Breast epithelium (tissue), 4 donors: Measurements from ENCODE around the gene CHCHD6. TPM values are rescaled to one million over a fixed set of nuclear protein-coding genes. Genes with fewer than 3 reads are reported as not detected.
A peak's percentile ranks its signal among the peaks of the same experiment; 100 is the strongest.

Experiments used
- DNase-seq, 2 donors: peaks; one replicate each; pipeline ENCODE4 v3.0.0-alpha.2; 2019; ENCODE audit warnings: low spot score in 2 of 2
- H3K27ac ChIP-seq, 2 donors: fragments of 200-600 bp; sonication (generic) in 1 of 2; one replicate each; pipeline ENCODE4 v1.5.1; 2016 to 2019; ENCODE audit warnings: mild to moderate bottlenecking in 1 of 2
- H3K27me3 ChIP-seq, 2 donors: fragments of 200-600 bp; sonication (generic) in 1 of 2; one replicate each; pipeline versions ENCODE4 v1.5.1 to v1.6.0; 2017 to 2019; ENCODE audit warnings: control low read depth in 1 of 2, mild to moderate bottlenecking in 1 of 2
- H3K36me3 ChIP-seq: fragments of 200-600 bp; one replicate; pipeline ENCODE4 v1.5.1; 2019
- H3K4me1 ChIP-seq, 2 donors: fragments of 200-600 bp; sonication (generic); one replicate each; pipeline ENCODE4 v1.5.1; 2016 to 2019; ENCODE audit warnings: control low read depth in 1 of 2
- H3K4me3 ChIP-seq, 3 donors: fragments of 200-600 bp; sonication (generic); 1 replicate in 2 of 3; 2 replicates in 1 of 3; pipeline ENCODE4 v1.5.1; 2016 to 2019; ENCODE audit warnings: mild to moderate bottlenecking in 3 of 3, moderate library complexity in 2 of 3
- H3K9me3 ChIP-seq, 2 donors: fragments of 200-600 bp; sonication (generic) in 1 of 2; one replicate each; pipeline ENCODE4 v1.5.1; 2016 to 2019; ENCODE audit warnings: control low read depth in 1 of 2
- POLR2A ChIP-seq: fragments of 450-650 bp; IDR thresholded peaks from one replicate; pipeline ENCODE4 v1.6.1; 2016; ENCODE audit warnings: antibody characterized with exemption, mild to moderate bottlenecking, moderate library complexity
- POLR2AphosphoS5 ChIP-seq, 3 donors: sonication (generic); formaldehyde crosslinking; IDR thresholded peaks; one replicate each; pipeline ENCODE4 v1.6.1; 2017; ENCODE audit warnings: antibody characterized with exemption in 3 of 3
- intact Hi-C: fragments of 100-400 bp; cut with DNase I; formaldehyde crosslinking; loops from one replicate; pipeline ENCODE4 v1.15.1; 2023; ENCODE audit warnings: low total_unique reads
- total RNA-seq, 3 donors: library from RNA; depleted of rRNA; stranded (reverse); fragments of >200 nt; gene quantifications; one replicate each; pipeline ENCODE4 v1.1.0, GENCODE V29; 2016
- TF ChIP-seq, protein P1 (sequence below), 3 donors: fragments of 450-650 bp; IDR thresholded peaks; one replicate each; pipeline ENCODE4 v1.5.1; 2016 to 2017; ENCODE audit warnings: antibody characterized with exemption in 3 of 3, mild to moderate bottlenecking in 3 of 3, moderate library complexity in 3 of 3

CHCHD6 gene
- total RNA-seq, 3 donors from 2014 or later: 12.2 to 21.2 (median 19.3) TPM

DNA sequence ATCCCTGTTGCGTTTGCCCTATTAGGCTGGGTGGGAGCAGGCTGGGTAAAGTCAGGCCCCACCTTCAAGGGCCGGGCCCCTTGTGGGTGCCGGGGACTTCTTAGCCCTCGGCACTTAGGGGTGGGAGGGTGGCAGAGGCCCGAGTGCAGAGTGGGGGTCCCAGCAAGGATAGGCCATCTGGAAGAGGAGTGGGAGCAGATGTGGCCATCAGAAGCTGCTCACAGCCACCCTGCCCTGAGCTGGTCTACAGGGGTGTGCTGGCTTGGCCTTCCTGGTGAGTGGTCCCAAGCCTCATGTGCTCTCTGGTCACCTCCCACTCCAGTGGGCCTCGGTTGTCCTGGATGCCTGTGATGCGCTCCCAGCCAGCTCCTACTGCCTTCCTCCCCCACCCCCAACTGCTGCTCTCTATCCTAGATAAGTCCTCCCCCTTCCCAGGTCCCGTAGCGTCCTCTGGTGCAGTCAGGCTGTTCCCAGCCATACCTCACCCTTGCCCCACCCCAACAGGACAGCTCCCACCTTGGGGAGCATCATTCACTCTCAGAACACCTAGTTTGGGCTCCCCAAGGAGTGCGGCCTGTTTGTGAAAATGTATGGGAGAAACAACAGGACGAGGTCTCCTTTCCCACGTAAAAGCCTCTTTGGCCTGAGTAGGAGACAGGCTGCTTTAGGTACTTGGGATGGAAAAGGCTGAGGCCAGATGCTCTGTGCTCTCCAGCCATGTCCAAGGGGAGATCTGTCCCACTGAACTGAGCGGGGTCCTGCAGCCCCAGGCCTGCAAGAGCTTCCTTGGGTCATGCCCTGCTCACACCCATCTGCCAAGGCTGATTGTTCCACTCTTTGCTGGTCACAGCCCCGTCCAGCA lies 254.0 kb downstream of the CHCHD6 start:
- peak in 1 of 2 donors; percentile 25 for DNase-seq
- Histone ChIP-seq H3K27me3 (no peaks in the 10 kb centered on the region), H3K4me1 (peaks cover 8 to 10% of the 10 kb centered on the region in 2 donors), H3K27ac (peak overlapping the region; percentile 7 to 33), H3K9me3 (no peaks in the 10 kb centered on the region), H3K36me3 (no peaks in the 10 kb centered on the region), H3K4me3 (no peak overlapping the region)
- intact Hi-C loops: no loop called here
- no peak for TF ChIP-seq POLR2A
- TF ChIP-seq POLR2AphosphoS5 (IDR thresholded peaks at IDR 0.05): no peak
- TF ChIP-seq, protein P1, sequence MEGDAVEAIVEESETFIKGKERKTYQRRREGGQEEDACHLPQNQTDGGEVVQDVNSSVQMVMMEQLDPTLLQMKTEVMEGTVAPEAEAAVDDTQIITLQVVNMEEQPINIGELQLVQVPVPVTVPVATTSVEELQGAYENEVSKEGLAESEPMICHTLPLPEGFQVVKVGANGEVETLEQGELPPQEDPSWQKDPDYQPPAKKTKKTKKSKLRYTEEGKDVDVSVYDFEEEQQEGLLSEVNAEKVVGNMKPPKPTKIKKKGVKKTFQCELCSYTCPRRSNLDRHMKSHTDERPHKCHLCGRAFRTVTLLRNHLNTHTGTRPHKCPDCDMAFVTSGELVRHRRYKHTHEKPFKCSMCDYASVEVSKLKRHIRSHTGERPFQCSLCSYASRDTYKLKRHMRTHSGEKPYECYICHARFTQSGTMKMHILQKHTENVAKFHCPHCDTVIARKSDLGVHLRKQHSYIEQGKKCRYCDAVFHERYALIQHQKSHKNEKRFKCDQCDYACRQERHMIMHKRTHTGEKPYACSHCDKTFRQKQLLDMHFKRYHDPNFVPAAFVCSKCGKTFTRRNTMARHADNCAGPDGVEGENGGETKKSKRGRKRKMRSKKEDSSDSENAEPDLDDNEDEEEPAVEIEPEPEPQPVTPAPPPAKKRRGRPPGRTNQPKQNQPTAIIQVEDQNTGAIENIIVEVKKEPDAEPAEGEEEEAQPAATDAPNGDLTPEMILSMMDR (IDR thresholded peaks at IDR 0.05): no peak

DNA sequence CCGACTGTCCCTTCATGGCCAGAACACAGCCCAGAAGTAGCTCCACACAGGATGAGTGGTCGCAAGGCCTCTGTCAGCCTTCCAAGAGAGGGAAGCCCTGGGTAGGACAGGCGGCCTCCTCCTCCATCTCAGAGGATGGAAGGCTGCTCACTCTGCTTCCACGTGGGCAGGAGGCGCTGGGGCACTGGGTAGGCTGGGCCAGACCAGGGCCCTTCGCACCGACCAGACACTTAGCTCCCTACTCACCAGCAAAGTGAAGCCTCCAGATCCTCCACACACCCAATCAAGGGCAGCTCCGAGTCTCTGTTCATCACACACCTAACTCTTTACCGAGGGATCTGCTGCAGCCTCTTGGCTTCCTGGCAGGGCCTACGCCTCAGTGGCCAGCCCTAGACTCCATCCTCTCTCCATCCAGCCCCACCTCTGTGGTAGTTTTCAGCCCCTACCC lies 254.6 kb downstream of the CHCHD6 start:
- intact Hi-C loops: no loop called here
- TF ChIP-seq, protein P1 (IDR thresholded peaks at IDR 0.05): no peak
- no peak for TF ChIP-seq POLR2AphosphoS5 (IDR thresholded peaks at IDR 0.05)
- no peak for TF ChIP-seq POLR2A
- peak in 1 of 2 donors; percentile 17 for DNase-seq

DNA sequence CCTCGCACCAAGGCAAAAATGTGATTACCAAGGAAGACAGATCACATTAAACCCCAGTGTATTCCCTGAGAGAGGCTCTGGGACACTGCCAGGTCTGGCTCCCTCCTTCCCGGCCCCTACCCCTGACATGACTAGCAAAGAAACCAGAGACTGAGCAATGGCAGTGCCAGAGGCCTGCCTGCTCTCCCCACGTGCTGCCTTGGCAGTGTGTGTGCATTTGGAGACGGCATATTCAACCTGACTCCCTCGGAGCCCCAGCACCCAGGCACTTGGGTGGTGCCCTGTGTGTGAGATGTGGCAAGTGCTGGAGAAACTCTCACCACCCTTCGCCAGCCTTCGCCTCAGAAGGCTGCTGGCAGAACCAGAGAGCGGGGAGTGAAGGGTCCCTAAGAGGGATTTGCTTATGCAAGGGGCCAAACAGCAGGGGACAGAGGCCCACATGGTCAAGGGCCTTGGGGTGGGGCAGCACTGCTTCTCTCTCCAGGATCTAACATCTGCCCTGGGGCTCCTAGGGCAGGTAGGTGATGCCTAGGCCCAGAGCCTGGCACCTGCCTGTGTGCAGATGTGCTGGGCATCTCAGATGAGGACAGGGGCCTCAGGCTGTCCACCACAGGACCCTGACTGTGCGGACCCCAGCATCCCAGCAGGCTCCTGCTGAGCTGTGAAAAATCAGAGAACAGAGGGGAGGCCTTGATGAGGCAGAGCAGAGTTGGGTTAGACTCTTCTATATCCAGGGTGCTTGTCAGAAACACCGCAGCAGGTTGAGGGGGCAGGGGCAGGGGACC lies 255.3 kb downstream of the CHCHD6 start:
- no peaks in the 10 kb centered on the region for H3K36me3 ChIP-seq
- intact Hi-C loops: no loop called here
- TF ChIP-seq, protein P1 (IDR thresholded peaks at IDR 0.05): no peak
- TF ChIP-seq POLR2A: no peak
- TF ChIP-seq POLR2AphosphoS5 (IDR thresholded peaks at IDR 0.05): no peak
- H3K4me1 ChIP-seq: peaks cover 8 to 10% of the 10 kb centered on the region in 2 donors
- peak in 1 of 2 donors; percentile 36 for DNase-seq
- no peaks in the 10 kb centered on the region for H3K27me3 ChIP-seq
- H3K4me3 ChIP-seq: no peak overlapping the region
- no peaks in the 10 kb centered on the region for H3K9me3 ChIP-seq
- peak overlapping the region in 1 of 2 donors; percentile 29 for H3K27ac ChIP-seq

More for the DNA sequence above, 254.6 kb downstream of the CHCHD6 start:
- Histone ChIP-seq H3K27me3 (no peaks in the 10 kb centered on the region), H3K4me1 (peaks cover 8 to 10% of the 10 kb centered on the region in 2 donors), H3K36me3 (no peaks in the 10 kb centered on the region), H3K4me3 (no peak overlapping the region), H3K27ac (no peak overlapping the region), H3K9me3 (no peaks in the 10 kb centered on the region)

DNA sequence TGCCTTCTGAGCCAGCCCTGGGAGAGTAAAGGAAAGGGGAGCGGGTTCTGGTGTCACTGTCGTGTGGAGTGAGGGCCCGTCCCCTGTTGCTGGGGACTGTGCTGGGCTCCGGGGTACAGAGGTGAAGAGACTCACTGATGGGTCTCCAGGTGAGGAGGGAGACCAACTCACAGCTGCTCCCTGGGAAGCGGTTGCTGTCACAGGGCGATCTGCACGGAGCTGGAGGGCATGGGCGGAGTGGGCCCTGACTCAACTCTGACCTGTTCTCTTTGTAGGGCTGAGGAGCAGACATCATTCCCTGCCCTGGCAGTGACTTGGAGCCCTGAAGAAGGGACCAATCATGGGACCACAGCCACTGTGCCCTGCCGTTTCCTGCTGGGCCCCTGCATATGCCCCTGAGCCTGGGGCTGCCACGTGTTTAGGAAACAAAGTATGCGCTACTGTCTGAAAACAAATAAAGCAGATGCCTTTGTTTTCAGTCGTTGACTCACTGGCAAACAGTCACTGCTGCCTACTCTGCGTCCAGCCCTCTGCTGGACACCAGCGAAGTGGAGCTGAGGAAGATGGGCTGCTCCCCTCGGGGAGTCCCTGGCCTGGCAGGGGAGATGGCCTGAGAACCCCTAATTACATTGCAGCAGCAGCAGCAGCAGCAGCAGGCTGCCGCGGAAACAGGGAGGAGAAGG lies 256.0 kb downstream of the CHCHD6 start:
- Histone ChIP-seq H3K27me3 (no peaks in the 10 kb centered on the region), H3K36me3 (no peaks in the 10 kb centered on the region), H3K27ac (peak overlapping the region; percentile 29 to 78), H3K4me1 (peaks cover 8 to 10% of the 10 kb centered on the region in 2 donors), H3K9me3 (no peaks in the 10 kb centered on the region), H3K4me3 (no peak overlapping the region)
- intact Hi-C loops: no loop called here
- peak in 1 of 2 donors; percentile 60 for DNase-seq
- TF ChIP-seq POLR2AphosphoS5 (IDR thresholded peaks at IDR 0.05) (no peak), POLR2A (no peak)
- TF ChIP-seq, protein P1 (IDR thresholded peaks at IDR 0.05): peak in 1 of 3 donors; percentile 14
